Kidney tubule cell (primary cell): Measurements from ENCODE around the gene DDC.
"Not testable (repeated sequence)": the region's sequence is repeated elsewhere in the genome, so short reads cannot be mapped to it uniquely, and the experiment has no call there.

Source experiments
- DNase-seq: peaks from one replicate; pipeline ENCODE4 v3.0.0-alpha.2; 2018; ENCODE audit warnings: low spot score

Gene DDC

GRCh38 chr7:50480797-50481196 lies 84.4 kb downstream of the DDC start:
- no peak for DNase-seq

GRCh38 chr7:50479743-50480517 lies 85.3 kb downstream of the DDC start:
- no peak for DNase-seq

GRCh38 chr7:50477640-50478039 lies 87.6 kb downstream of the DDC start:
- peak; percentile 23 for DNase-seq

DNA sequence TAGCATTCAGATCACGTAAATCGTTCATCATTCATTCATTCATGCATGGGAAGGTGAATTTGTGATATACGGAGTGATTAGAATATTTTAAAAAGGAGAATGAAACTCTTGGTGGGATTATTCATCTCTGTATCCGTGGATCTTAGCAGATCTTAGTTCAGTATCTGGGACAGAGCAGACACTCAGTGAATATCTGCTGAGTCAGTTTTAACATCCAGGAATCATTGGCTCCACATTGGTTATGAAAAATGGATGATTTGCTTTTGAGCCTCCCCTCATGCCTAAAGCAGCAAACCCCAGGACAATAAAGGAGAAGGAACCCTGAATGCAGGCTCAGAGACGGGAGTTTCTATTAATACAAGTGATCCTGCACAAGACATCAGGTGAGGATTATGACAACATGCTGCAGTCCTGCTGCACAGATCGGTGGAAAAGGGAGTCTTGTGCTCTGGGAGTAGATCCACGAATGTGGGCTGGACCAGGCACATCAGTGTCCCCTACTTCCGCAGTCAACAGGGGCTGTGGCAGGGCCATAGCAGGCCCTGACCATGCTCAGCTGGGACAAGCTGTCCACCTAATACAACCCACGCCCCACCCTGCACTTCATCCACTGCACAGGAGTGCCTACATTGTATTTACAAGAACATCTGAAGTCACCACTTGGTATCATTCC lies 88.1 kb downstream of the DDC start:
- DNase-seq: no peak

- DNase-seq: no peak
Observed at GRCh38 chr7:50475340-50475739, 89.9 kb downstream of the DDC start.

DNA sequence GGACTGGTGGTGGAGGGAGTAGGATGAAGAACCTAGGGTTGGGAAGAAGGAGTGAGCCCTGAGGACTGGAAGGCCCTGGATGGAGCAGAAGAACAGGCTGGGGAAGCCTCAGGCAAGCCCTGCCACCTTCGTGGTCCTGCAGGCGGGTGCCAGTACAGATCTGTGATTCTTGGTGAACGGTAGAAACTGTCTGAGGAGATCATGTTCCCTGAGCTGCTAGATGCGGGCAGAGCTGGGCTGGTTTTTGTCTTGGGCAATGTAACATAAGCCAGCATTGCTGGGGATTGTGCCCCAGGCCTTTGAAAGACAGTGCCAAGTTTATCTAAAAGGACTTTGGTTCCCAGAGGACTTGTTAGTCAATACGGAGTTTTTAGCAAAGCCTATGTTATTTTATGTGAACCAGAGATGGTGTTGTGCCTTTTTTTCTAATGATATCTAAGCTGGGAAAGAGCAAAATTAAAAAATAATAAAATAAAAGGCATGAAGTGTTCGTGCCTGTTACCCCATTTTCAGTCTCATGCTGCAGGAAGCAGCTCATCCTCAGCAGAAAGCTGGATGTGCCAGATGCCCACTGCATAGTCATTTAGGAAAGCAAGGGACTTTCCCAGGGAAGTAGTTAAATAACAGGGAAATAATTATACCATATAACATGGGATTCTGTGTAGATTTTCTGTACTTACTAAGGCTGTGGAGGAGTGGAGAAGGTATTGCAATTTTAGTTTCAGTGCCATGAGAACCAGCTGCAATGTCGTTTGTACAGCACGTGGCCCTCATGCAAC lies 90.6 kb downstream of the DDC start:
- peak; percentile 32 for DNase-seq

GRCh38 chr7:50473531-50473930 lies 91.7 kb downstream of the DDC start:
- no peak for DNase-seq

- DNase-seq: no peak
Observed at GRCh38 chr7:50472427-50472826, 92.8 kb downstream of the DDC start.

GRCh38 chr7:50471970-50472369 lies 93.2 kb downstream of the DDC start:
- DNase-seq: no peak

DNA sequence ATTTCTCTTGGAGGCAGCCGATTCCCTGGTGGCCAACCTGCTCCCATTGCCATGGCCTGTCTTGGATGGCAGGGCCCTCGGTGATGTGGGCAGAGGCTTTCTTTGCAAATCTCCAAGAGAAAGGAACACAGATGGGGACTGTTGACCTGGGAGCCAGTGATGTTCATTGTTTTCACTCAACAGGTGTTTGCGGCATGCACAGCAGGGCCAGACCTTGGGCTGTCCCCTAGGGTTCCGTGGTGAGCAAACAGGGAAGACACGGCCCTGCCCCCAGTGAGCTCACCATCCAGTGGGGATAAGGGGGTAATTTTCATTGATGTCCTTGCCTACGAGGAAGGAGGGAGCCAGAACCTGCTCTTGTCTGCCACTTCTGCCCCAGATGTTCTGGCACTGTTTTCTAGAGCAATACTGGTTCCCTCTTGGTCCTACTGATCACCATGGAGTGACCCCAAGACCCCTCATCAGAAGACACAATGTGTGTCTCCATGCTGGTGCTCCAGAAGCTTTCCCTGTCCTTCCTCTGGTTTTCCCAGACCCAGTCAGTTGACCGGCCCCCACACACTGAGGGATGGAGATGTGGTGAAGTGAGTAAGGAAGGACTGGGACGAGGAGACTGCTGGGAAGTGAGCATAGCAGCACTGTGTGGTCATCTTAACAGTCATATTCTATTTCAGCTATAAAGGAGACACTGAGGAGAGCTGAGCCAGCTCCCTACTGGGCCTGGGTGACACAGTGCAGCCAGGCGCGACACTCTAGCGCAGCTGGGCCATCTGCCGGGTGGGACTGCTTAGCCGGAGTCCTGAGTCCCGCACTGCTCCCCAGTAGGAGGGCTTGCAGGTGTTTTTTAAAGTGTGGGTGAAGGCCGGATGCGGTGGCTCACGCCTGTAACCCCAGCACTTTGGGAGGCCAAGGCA lies 94.7 kb downstream of the DDC start:
- DNase-seq: peak; percentile 29

DNA sequence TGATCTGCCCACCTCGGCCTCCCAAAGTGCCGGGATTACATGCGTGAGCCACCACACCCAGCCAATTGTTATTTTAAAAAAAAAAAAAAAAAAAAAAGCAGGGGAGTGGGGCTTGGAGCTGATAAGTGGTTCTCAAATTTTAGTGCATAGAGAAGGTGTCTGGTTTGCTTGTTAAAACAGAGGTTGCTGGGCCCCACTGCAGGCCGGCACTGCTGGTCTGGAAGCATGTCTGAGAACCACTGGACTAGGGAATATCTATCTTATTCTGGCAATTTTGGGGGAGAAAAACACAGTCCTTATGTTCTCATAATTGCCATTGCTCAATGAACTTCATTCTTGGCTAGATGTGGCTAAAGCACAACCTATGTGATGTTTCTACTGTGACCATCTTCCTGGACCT lies 96.0 kb downstream of the DDC start:
- DNase-seq: no peak

GRCh38 chr7:50467817-50468610 lies 97.2 kb downstream of the DDC start:
- DNase-seq: peak; percentile 70

GRCh38 chr7:50466815-50467585 lies 98.2 kb downstream of the DDC start:
- no peak for DNase-seq

GRCh38 chr7:50463035-50463434 lies 102.2 kb downstream of the DDC start:
- no peak for DNase-seq

GRCh38 chr7:50462361-50462760 lies 102.8 kb downstream of the DDC start:
- no peak for DNase-seq

- DNase-seq: no peak
Observed at GRCh38 chr7:50461695-50462094, 103.5 kb downstream of the DDC start.

DNA sequence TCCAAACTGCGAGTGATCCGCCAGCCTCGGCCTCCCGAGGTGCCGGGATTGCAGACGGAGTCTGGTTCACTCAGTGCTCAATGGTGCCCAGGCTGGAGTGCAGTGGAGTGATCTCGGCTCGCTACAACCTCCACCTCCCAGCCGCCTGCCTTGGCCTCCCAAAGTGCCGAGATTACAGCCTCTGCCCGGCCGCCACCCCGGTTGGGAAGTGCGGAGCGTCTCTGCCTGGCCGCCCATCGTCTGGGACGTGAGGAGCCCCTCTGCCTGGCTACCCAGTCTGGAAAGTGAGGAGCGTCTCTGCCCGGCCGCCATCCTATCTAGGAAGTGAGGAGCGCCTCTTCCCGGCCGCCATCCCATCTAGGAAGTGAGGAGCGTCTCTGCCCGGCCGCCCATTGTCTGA lies 106.0 kb downstream of the DDC start:
- DNase-seq: not testable (repeated sequence)

DNA sequence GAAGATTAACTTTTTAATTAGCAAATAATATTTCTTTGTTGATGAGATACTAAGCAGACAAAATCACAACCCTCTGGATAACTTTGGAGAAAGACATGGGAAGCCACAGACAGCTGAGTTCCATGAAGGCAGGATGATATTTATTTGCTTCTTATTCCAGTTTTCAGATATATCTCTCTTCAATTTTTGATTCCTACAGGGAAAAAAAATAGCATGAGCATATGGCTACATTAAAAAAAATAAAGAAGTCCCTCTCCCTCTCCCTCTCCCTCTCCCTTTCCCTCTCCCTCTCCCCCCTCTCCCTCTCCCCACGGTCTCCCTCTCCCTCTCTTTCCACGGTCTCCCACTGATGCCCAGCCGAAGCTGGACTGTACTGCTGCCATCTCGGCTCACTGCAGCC lies 106.6 kb downstream of the DDC start:
- not testable (repeated sequence) for DNase-seq

- no peak for DNase-seq
Observed at GRCh38 chr7:50456371-50457123, 108.7 kb downstream of the DDC start.
